SK-N-SH (cell line): ENCODE measurements around the gene VPS8. TPM values are rescaled to one million over a fixed set of nuclear protein-coding genes. Genes with fewer than 3 reads are reported as not detected.

Experiments used
- CTCF ChIA-PET: fragments of 300-600, 350-600 bp; formaldehyde crosslinking; extraction: SDS; loops from one replicate; lab custom pipeline; 2021; lab: Yijun Ruan, JAX
- POLR2A ChIA-PET: fragments of 350-600 bp; sonication (Branson Sonifier 250); formaldehyde crosslinking; extraction: SDS; loops from one replicate; lab custom pipeline; 2020; ENCODE audit warnings: antibody characterized with exemption, inconsistent platforms; lab: Yijun Ruan, JAX
- DNase-seq: peaks from one replicate; pipeline ENCODE4 v3.0.0; 2012
- H2AFZ ChIP-seq: fragments of 200-600 bp; sonication (generic); 2 replicates; pipeline ENCODE4 v1.8.1; 2016; ENCODE audit warnings: antibody characterized with exemption, mild to moderate bottlenecking, low read depth
- H3F3A ChIP-seq: fragments of 200-600 bp; sonication (generic); replicated peaks from 2 replicates; pipeline ENCODE3; 2016; ENCODE audit warnings: antibody characterized with exemption, mild to moderate bottlenecking; ENCODE audit not compliant: insufficient read depth
- H3K27ac ChIP-seq, 2 experiments: fragments of 200-500 bp in 1 of 2; fragments of 200-600 bp in 1 of 2; sonication (Bioruptor generic) in 1 of 2; sonication (generic), shearing (Covaris generic) in 1 of 2; 2 replicates each; pipeline versions ENCODE4 v1.5.1 to v1.6.1; 2014 to 2016; ENCODE audit warnings: low read depth in 2 of 2, inconsistent platforms in 1 of 2, low read length in 1 of 2, mild to moderate bottlenecking in 1 of 2, mixed read lengths in 1 of 2
- H3K27me3 ChIP-seq: fragments of 200-600 bp; sonication (generic), shearing (Covaris generic); 2 replicates; pipeline ENCODE4 v1.6.1; 2016; ENCODE audit warnings: mixed run types; ENCODE audit not compliant: insufficient read depth
- H3K36me3 ChIP-seq, 2 experiments: fragments of 200-500 bp in 1 of 2; fragments of 200-600 bp in 1 of 2; sonication (Bioruptor generic) in 1 of 2; sonication (generic) in 1 of 2; replicated peaks in 1 of 2; 2 replicates each; pipeline versions ENCODE3 to v1.5.1; 2014 to 2016; ENCODE audit warnings: low read length in 1 of 2, mild to moderate bottlenecking in 1 of 2; ENCODE audit not compliant: insufficient read depth in 2 of 2, control insufficient read depth in 1 of 2
- H3K4me1 ChIP-seq, 2 experiments: fragments of 200-500 bp in 1 of 2; fragments of 200-600 bp in 1 of 2; sonication (Bioruptor generic) in 1 of 2; sonication (generic), shearing (Covaris generic) in 1 of 2; 2 replicates each; pipeline versions ENCODE4 v1.5.1 to v1.6.1; 2014 to 2016; ENCODE audit warnings: low read depth in 1 of 2, low read length in 1 of 2, mixed run types in 1 of 2; ENCODE audit not compliant: insufficient read depth in 2 of 2, control insufficient read depth in 1 of 2
- H3K4me2 ChIP-seq: fragments of 200-600 bp; sonication (generic), shearing (Covaris generic); 2 replicates; pipeline ENCODE4 v1.6.1; 2017; ENCODE audit warnings: mixed run types
- H3K4me3 ChIP-seq, 2 experiments: fragments of 200-500 bp in 1 of 2; fragments of 200-600 bp in 1 of 2; sonication (Bioruptor generic) in 1 of 2; sonication (generic), shearing (Covaris generic) in 1 of 2; 2 replicates each; pipeline versions ENCODE4 v1.5.1 to v1.8.1; 2014 to 2016; ENCODE audit warnings: low read depth in 2 of 2, inconsistent platforms in 1 of 2, low read length in 1 of 2, mild to moderate bottlenecking in 1 of 2, mixed read lengths in 1 of 2, moderate library complexity in 1 of 2
- H3K79me2 ChIP-seq: fragments of 200-600 bp; sonication (generic); 2 replicates; pipeline ENCODE4 v1.8.1; 2017; ENCODE audit warnings: mild to moderate bottlenecking; ENCODE audit not compliant: insufficient read depth
- H3K9ac ChIP-seq: fragments of 200-600 bp; sonication (generic); 2 replicates; pipeline ENCODE4 v1.6.1; 2017; ENCODE audit warnings: mixed run types
- H3K9me2 ChIP-seq: fragments of 200-600 bp; sonication (generic); 2 replicates; pipeline ENCODE4 v1.6.1; 2017; ENCODE audit warnings: mixed run types
- H3K9me3 ChIP-seq: fragments of 200-600 bp; sonication (generic); 2 replicates; pipeline ENCODE4 v1.6.1; 2017; ENCODE audit warnings: mixed run types, mild to moderate bottlenecking, moderate library complexity
- H4K20me1 ChIP-seq: fragments of 200-600 bp; sonication (generic); 2 replicates; pipeline ENCODE4 v1.6.1; 2017; ENCODE audit warnings: mild to moderate bottlenecking, mixed run types; ENCODE audit not compliant: insufficient read depth
- CHD2 ChIP-seq: fragments of 150-350 bp; IDR thresholded peaks from 2 replicates; pipeline ENCODE4 v1.6.1; 2018; ENCODE audit warnings: low read length; ENCODE audit not compliant: partially characterized antibody
- ELF1 ChIP-seq: IDR thresholded peaks from 2 replicates; pipeline ENCODE4 v1.4.0; 2012
- EP300 ChIP-seq, 2 experiments: IDR thresholded peaks; 2 replicates each; pipeline versions ENCODE4 v1.4.0 to v1.6.1; 2012; ENCODE audit warnings: borderline replicate concordance in 1 of 2, low read depth in 1 of 2, low read length in 1 of 2
- FOSL2 ChIP-seq: IDR thresholded peaks from 2 replicates; pipeline ENCODE4 v1.4.0; 2012; ENCODE audit warnings: low read depth, mild to moderate bottlenecking, moderate library complexity, borderline replicate concordance
- FOXJ3 ChIP-seq: sonication (generic); formaldehyde crosslinking; IDR thresholded peaks from 2 replicates; pipeline ENCODE4 v1.5.1; 2020; ENCODE audit warnings: mild to moderate bottlenecking, missing genetic modification reagents
- GABPA ChIP-seq: IDR thresholded peaks from 2 replicates; pipeline ENCODE4 v1.4.0; 2012; ENCODE audit warnings: low read depth, mild to moderate bottlenecking
- GATA2 ChIP-seq: sonication (generic); formaldehyde crosslinking; IDR thresholded peaks from 2 replicates; pipeline ENCODE4 v1.5.0; 2020; ENCODE audit warnings: mild to moderate bottlenecking, missing genetic modification reagents
- JUND ChIP-seq: IDR thresholded peaks from 2 replicates; pipeline ENCODE4 v1.4.0; 2012
- NFIC ChIP-seq: IDR thresholded peaks from 2 replicates; pipeline ENCODE4 v1.4.0; 2012; ENCODE audit warnings: borderline replicate concordance
- NRF1 ChIP-seq: IDR thresholded peaks from 2 replicates; pipeline ENCODE4 v1.6.1; 2012; ENCODE audit warnings: low read depth, mild to moderate bottlenecking, low read length
- POLR2AphosphoS5 ChIP-seq: IDR thresholded peaks from 2 replicates; pipeline ENCODE4 v1.6.1; 2012; ENCODE audit warnings: low read depth, low read length
- RAD21 ChIP-seq: IDR thresholded peaks from 2 replicates; pipeline ENCODE4 v1.6.1; 2012; ENCODE audit warnings: mild to moderate bottlenecking, low read length
- RCOR1 ChIP-seq: fragments of 150-350 bp; IDR thresholded peaks from 2 replicates; pipeline ENCODE4 v1.6.1; 2017; ENCODE audit warnings: antibody characterized with exemption, low read length
- RXRA ChIP-seq: IDR thresholded peaks from 2 replicates; pipeline ENCODE4 v1.4.0; 2012; ENCODE audit warnings: low read depth, mild to moderate bottlenecking, borderline replicate concordance
- SIN3A ChIP-seq: IDR thresholded peaks from 2 replicates; pipeline ENCODE4 v1.6.1; 2012; ENCODE audit warnings: low read depth, mild to moderate bottlenecking, low read length, moderate library complexity, borderline replicate concordance
- TAF1 ChIP-seq: IDR thresholded peaks from 2 replicates; pipeline ENCODE4 v1.6.1; 2012; ENCODE audit warnings: low read depth, mild to moderate bottlenecking, low read length, moderate library complexity, borderline replicate concordance
- TCF12 ChIP-seq: IDR thresholded peaks from 2 replicates; pipeline ENCODE4 v1.4.0; 2012
- WGBS: methylation state at CpG from one replicate; pipeline ENCODE4 v1.1.6; 2017; ENCODE audit warnings: low lambda C conversion rate; 5-methylcytosine and 5-hydroxymethylcytosine counted together
- polyA plus RNA-seq, 3 experiments: library from polyadenylated mRNA; depleted of rRNA; stranded (reverse); fragments of >200 nt; gene quantifications; 2 replicates each; pipeline ENCODE4 v1.2.3, GENCODE V29; 2012
- TF ChIP-seq, protein P1 (sequence below): IDR thresholded peaks from 2 replicates; pipeline ENCODE4 v1.4.0; 2012; ENCODE audit warnings: low read depth
- TF ChIP-seq, protein P2 (sequence below): IDR thresholded peaks from 2 replicates; pipeline ENCODE4; 2012
- TF ChIP-seq, protein P3 (sequence below): fragments of 200-600 bp; sonication (generic); IDR thresholded peaks from 2 replicates; pipeline ENCODE4 v1.6.1; 2017; ENCODE audit warnings: antibody characterized with exemption, mild to moderate bottlenecking, moderate library complexity
- TF ChIP-seq, protein P4 (sequence below): IDR thresholded peaks from 2 replicates; pipeline ENCODE4 v1.4.0; 2012; ENCODE audit warnings: low read depth, borderline replicate concordance
- TF ChIP-seq, protein P5 (sequence below): IDR thresholded peaks from 2 replicates; pipeline ENCODE4 v1.4.0; 2012; ENCODE audit warnings: low read depth, borderline replicate concordance

The VPS8 gene
- polyA plus RNA-seq, 1 of the 3 experiments (the other 2 are of a cell fraction), result 12.8 TPM

DNA sequence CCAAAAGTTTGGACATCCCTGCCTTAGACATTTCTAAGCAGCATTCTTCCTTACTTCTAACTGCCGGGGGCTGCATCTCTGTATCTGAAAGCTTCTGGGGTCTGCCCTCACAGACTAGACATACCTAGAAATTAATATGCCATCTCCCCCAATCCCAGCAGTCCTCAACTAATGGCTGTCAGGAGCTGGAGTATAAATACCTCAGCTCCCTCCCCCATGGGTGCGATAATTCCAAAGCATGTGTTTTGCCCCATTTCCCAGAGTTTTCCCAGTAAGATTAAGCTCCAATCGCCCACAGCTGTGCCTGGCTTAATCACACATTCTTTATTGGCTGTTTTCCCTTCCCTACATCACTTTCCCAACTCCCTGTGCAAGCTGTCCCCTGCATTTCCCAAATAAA is 13.8 kb upstream of the VPS8 start:
- Histone ChIP-seq H3K27ac (no peak overlapping the region), H3K27me3 (no peaks in the 10 kb centered on the region; the same call in 1 of the 2 replicates), H3K9me2 (no peaks in the 10 kb centered on the region), H2AFZ (no peak overlapping the region), H3K9ac (no peak overlapping the region), H3K4me3 (no peak overlapping the region), H3K79me2 (no peaks in the 10 kb centered on the region), H3K36me3 (no peaks in the 10 kb centered on the region), H3K9me3 (no peaks in the 10 kb centered on the region), H3K4me1 (peaks cover 0 to 8% of the 10 kb centered on the region in 2 experiments; a peak in 1 of 4 replicates), H3K4me2 (no peak overlapping the region), H4K20me1 (no peaks in the 10 kb centered on the region), H3F3A (no peaks in the 10 kb centered on the region)
- TF ChIP-seq GABPA, result no peak
- TF ChIP-seq NRF1, result no peak
- TF ChIP-seq, protein P1, sequence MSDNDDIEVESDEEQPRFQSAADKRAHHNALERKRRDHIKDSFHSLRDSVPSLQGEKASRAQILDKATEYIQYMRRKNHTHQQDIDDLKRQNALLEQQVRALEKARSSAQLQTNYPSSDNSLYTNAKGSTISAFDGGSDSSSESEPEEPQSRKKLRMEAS, result no peak
- no peak for TF ChIP-seq SIN3A
- no peak for TF ChIP-seq FOXJ3 (CRISPR knock-in tag)
- TF ChIP-seq, protein P2, sequence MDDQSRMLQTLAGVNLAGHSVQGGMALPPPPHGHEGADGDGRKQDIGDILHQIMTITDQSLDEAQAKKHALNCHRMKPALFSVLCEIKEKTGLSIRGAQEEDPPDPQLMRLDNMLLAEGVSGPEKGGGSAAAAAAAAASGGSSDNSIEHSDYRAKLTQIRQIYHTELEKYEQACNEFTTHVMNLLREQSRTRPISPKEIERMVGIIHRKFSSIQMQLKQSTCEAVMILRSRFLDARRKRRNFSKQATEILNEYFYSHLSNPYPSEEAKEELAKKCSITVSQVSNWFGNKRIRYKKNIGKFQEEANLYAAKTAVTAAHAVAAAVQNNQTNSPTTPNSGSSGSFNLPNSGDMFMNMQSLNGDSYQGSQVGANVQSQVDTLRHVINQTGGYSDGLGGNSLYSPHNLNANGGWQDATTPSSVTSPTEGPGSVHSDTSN, result no peak
- no peak for TF ChIP-seq ELF1
- TF ChIP-seq, protein P3, sequence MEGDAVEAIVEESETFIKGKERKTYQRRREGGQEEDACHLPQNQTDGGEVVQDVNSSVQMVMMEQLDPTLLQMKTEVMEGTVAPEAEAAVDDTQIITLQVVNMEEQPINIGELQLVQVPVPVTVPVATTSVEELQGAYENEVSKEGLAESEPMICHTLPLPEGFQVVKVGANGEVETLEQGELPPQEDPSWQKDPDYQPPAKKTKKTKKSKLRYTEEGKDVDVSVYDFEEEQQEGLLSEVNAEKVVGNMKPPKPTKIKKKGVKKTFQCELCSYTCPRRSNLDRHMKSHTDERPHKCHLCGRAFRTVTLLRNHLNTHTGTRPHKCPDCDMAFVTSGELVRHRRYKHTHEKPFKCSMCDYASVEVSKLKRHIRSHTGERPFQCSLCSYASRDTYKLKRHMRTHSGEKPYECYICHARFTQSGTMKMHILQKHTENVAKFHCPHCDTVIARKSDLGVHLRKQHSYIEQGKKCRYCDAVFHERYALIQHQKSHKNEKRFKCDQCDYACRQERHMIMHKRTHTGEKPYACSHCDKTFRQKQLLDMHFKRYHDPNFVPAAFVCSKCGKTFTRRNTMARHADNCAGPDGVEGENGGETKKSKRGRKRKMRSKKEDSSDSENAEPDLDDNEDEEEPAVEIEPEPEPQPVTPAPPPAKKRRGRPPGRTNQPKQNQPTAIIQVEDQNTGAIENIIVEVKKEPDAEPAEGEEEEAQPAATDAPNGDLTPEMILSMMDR, result no peak
- TF ChIP-seq FOSL2, result no peak
- TF ChIP-seq, protein P4, sequence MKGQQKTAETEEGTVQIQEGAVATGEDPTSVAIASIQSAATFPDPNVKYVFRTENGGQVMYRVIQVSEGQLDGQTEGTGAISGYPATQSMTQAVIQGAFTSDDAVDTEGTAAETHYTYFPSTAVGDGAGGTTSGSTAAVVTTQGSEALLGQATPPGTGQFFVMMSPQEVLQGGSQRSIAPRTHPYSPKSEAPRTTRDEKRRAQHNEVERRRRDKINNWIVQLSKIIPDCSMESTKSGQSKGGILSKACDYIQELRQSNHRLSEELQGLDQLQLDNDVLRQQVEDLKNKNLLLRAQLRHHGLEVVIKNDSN, result no peak
- CTCF ChIA-PET, result interaction anchor here (1.4 to 4.7 kb wide), 2 partner anchors 10 to 237 kb away, joined by 3 to 28 read pairs; partner anchors contain the start of gene EPHB3
- DNase-seq, result no peak
- POLR2A ChIA-PET, result no interaction called here
- 69% methylated on average over 3 of the region's 3 CpGs for WGBS

DNA sequence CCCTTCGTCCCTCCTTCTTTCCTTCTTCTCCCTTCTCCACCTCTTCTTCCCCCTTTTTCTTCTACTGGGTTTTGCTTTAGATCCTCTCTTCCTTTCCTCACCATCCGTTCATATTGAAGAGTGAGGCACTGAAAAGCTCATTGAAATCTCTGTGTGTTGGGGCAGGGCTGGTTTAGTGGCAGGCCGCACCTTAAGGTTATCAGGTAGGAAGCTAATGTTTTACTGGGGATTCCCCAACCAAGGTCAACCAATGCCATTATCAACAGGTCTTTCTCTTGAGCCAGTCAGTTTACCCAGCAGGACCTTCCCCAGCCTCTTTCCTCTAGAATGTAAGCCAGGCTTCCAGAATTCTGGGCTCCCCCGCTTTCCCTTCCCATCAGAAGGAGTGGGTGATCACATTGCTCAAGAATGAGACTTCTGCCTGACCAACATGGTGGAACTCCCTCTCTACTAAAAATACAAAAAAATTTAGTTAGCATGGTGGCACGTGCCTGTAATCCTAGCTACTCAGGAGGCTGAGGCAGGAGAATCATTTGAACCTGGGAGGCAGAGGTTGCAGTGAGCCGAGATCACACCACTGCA is 11.5 kb upstream of the VPS8 start:
- CTCF ChIA-PET, result interaction anchor here (1.0 to 4.7 kb wide), 4 partner anchors 22 to 239 kb away, joined by 3 to 28 read pairs (median 6); partner anchors contain the start of gene EPHB3
- H3K36me3 ChIP-seq, result no peaks in the 10 kb centered on the region
- H2AFZ ChIP-seq, result no peak overlapping the region
- H4K20me1 ChIP-seq, result no peaks in the 10 kb centered on the region
- no peak overlapping the region for H3K9ac ChIP-seq
- H3F3A ChIP-seq, result no peaks in the 10 kb centered on the region
- no peaks in the 10 kb centered on the region for H3K9me2 ChIP-seq
- no peaks in the 10 kb centered on the region; the same call in 1 of the 2 replicates for H3K27me3 ChIP-seq
- H3K4me1 ChIP-seq, result peaks cover 0 to 5% of the 10 kb centered on the region in 2 experiments; a peak in 2 of 4 replicates
- no peak overlapping the region for H3K27ac ChIP-seq
- H3K79me2 ChIP-seq, result no peaks in the 10 kb centered on the region
- no peaks in the 10 kb centered on the region for H3K9me3 ChIP-seq
- 62% methylated on average over 6 of the region's 6 CpGs for WGBS
- POLR2A ChIA-PET, result no interaction called here
- TF ChIP-seq EP300 (IDR thresholded peaks at IDR 0.05; ENCODE audit: borderline replicate concordance in 1 of 2, low read depth in 1 of 2, low read length in 1 of 2) (no peak), TAF1 (no peak), RAD21 (no peak), JUND (no peak), RCOR1 (no peak), RXRA (no peak), NFIC (no peak), GATA2 (CRISPR knock-in tag) (no peak), CHD2 (no peak), TCF12 (no peak), POLR2AphosphoS5 (no peak), ELF1 (no peak)
- TF ChIP-seq, protein P5, sequence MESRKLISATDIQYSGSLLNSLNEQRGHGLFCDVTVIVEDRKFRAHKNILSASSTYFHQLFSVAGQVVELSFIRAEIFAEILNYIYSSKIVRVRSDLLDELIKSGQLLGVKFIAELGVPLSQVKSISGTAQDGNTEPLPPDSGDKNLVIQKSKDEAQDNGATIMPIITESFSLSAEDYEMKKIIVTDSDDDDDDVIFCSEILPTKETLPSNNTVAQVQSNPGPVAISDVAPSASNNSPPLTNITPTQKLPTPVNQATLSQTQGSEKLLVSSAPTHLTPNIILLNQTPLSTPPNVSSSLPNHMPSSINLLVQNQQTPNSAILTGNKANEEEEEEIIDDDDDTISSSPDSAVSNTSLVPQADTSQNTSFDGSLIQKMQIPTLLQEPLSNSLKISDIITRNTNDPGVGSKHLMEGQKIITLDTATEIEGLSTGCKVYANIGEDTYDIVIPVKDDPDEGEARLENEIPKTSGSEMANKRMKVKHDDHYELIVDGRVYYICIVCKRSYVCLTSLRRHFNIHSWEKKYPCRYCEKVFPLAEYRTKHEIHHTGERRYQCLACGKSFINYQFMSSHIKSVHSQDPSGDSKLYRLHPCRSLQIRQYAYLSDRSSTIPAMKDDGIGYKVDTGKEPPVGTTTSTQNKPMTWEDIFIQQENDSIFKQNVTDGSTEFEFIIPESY, result no peak
- H3K4me2 ChIP-seq, result no peak overlapping the region
- no peak overlapping the region for H3K4me3 ChIP-seq
- no peak for DNase-seq
